Measurements from ENCODE around the gene HES1. TPM values are rescaled to one million over a fixed set of nuclear protein-coding genes. Genes with fewer than 3 reads are reported as not detected.
A peak's percentile ranks its signal among the peaks of the same experiment; 100 is the strongest.

HES1 gene
- polyA plus RNA-seq, 1 donor (not counting 4 experiments of a cell fraction or from before 2014, with no cell fraction given), result 138 TPM

GRCh38 chr3:194142156-194142910 is 6.4 kb downstream of the HES1 start:
- no peak for TF ChIP-seq EZH2 (IDR thresholded peaks at IDR 0.05; ENCODE audit: low read length)
- TF ChIP-seq, protein P1, sequence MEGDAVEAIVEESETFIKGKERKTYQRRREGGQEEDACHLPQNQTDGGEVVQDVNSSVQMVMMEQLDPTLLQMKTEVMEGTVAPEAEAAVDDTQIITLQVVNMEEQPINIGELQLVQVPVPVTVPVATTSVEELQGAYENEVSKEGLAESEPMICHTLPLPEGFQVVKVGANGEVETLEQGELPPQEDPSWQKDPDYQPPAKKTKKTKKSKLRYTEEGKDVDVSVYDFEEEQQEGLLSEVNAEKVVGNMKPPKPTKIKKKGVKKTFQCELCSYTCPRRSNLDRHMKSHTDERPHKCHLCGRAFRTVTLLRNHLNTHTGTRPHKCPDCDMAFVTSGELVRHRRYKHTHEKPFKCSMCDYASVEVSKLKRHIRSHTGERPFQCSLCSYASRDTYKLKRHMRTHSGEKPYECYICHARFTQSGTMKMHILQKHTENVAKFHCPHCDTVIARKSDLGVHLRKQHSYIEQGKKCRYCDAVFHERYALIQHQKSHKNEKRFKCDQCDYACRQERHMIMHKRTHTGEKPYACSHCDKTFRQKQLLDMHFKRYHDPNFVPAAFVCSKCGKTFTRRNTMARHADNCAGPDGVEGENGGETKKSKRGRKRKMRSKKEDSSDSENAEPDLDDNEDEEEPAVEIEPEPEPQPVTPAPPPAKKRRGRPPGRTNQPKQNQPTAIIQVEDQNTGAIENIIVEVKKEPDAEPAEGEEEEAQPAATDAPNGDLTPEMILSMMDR (optimal IDR thresholded peaks at IDR 0.05 in 1 of 3, IDR thresholded peaks at IDR 0.05 in 1 of 3, conservative IDR thresholded peaks at IDR 0.05 in 1 of 3; ENCODE audit: extremely low read depth in 1 of 3, insufficient read depth in 2 of 3, low read length in 3 of 3), result no peak
- DNase-seq (ENCODE audit: low read depth, low spot score), result no peak
- H3K9ac ChIP-seq (ENCODE audit: control insufficient read depth, extremely low read depth, insufficient read depth, low read length), result peak overlapping the region; percentile 95

GRCh38 chr3:194145702-194146101 is 9.8 kb downstream of the HES1 start:
- Histone ChIP-seq H3K27ac (ENCODE audit: control insufficient read depth, insufficient read depth, low read length) (no peak overlapping the region), H3K4me3 (ENCODE audit: control insufficient read depth in 2 of 3, extremely low read depth in 1 of 3, insufficient read depth in 2 of 3, low read depth in 1 of 3, low read length in 3 of 3) (no peak overlapping the region), H3K9me1 (ENCODE audit: control insufficient read depth, extremely low read depth, insufficient read depth, low read length) (no peaks in the 10 kb centered on the region), H3K27me3 (ENCODE audit: control insufficient read depth, extremely low read depth, insufficient read depth, low read length) (no peaks in the 10 kb centered on the region), H3K79me2 (ENCODE audit: control insufficient read depth, insufficient read depth, low read length) (no peaks in the 10 kb centered on the region), H2AFZ (ENCODE audit: control insufficient read depth, low read length) (no peak overlapping the region), H3K4me2 (ENCODE audit: control insufficient read depth, extremely low read depth, insufficient read depth, low read depth, low read length) (no peak overlapping the region), H4K20me1 (ENCODE audit: control insufficient read depth, extremely low read depth, insufficient read depth, low read length) (no peaks in the 10 kb centered on the region), H3K9me3 (ENCODE audit: control insufficient read depth, low read depth, low read length) (no peaks in the 10 kb centered on the region), H3K4me1 (ENCODE audit: control insufficient read depth, extremely low read depth, insufficient read depth, low read length) (peaks cover 28% of the 10 kb centered on the region), H3K36me3 (ENCODE audit: control insufficient read depth in 2 of 2, extremely low read depth in 1 of 2, insufficient read depth in 2 of 2, low read length in 2 of 2) (no peaks in the 10 kb centered on the region), H3K9ac (ENCODE audit: control insufficient read depth, extremely low read depth, insufficient read depth, low read length) (no peak overlapping the region)
- TF ChIP-seq, protein P1 (optimal IDR thresholded peaks at IDR 0.05 in 1 of 3, IDR thresholded peaks at IDR 0.05 in 1 of 3, conservative IDR thresholded peaks at IDR 0.05 in 1 of 3; ENCODE audit: extremely low read depth in 1 of 3, insufficient read depth in 2 of 3, low read length in 3 of 3), result no peak
- no peak for TF ChIP-seq EZH2 (IDR thresholded peaks at IDR 0.05; ENCODE audit: low read length)
- dilution Hi-C loops (cut with MboI; ENCODE audit: extremely low pct_ligation_motif_present, low sequenced_read_pairs), result no loop called here
- DNase-seq (ENCODE audit: low read depth, low spot score) (no peak), FAIRE-seq (no peak)

More at GRCh38 chr3:194142156-194142910, 6.4 kb downstream of the HES1 start:
- Histone ChIP-seq H2AFZ (ENCODE audit: control insufficient read depth, low read length) (peak overlapping the region; percentile 4), H3K79me2 (ENCODE audit: control insufficient read depth, insufficient read depth, low read length) (peaks cover 3% of the 10 kb centered on the region), H3K27me3 (ENCODE audit: control insufficient read depth, extremely low read depth, insufficient read depth, low read length) (no peaks in the 10 kb centered on the region), H3K9me3 (ENCODE audit: control insufficient read depth, low read depth, low read length) (no peaks in the 10 kb centered on the region), H3K4me1 (ENCODE audit: control insufficient read depth, extremely low read depth, insufficient read depth, low read length) (peaks cover 48% of the 10 kb centered on the region), H3K36me3 (ENCODE audit: control insufficient read depth in 2 of 2, extremely low read depth in 1 of 2, insufficient read depth in 2 of 2, low read length in 2 of 2) (no peaks in the 10 kb centered on the region), H4K20me1 (ENCODE audit: control insufficient read depth, extremely low read depth, insufficient read depth, low read length) (no peaks in the 10 kb centered on the region), H3K4me2 (ENCODE audit: control insufficient read depth, extremely low read depth, insufficient read depth, low read depth, low read length) (peak overlapping the region; percentile 74), H3K9me1 (ENCODE audit: control insufficient read depth, extremely low read depth, insufficient read depth, low read length) (no peaks in the 10 kb centered on the region), H3K4me3 (ENCODE audit: control insufficient read depth in 2 of 3, extremely low read depth in 1 of 3, insufficient read depth in 2 of 3, low read depth in 1 of 3, low read length in 3 of 3) (peak overlapping the region in 2 of 3 experiments; percentile 53 to 54), H3K27ac (ENCODE audit: control insufficient read depth, insufficient read depth, low read length) (peak overlapping the region; percentile 98)
- dilution Hi-C loops (cut with MboI; ENCODE audit: extremely low pct_ligation_motif_present, low sequenced_read_pairs), result no loop called here
- peak; percentile 17 for FAIRE-seq

Measured in keratinocyte (primary cell).